Measurements from ENCODE around the gene YTHDF2.

- TF ChIP-seq, protein P1, sequence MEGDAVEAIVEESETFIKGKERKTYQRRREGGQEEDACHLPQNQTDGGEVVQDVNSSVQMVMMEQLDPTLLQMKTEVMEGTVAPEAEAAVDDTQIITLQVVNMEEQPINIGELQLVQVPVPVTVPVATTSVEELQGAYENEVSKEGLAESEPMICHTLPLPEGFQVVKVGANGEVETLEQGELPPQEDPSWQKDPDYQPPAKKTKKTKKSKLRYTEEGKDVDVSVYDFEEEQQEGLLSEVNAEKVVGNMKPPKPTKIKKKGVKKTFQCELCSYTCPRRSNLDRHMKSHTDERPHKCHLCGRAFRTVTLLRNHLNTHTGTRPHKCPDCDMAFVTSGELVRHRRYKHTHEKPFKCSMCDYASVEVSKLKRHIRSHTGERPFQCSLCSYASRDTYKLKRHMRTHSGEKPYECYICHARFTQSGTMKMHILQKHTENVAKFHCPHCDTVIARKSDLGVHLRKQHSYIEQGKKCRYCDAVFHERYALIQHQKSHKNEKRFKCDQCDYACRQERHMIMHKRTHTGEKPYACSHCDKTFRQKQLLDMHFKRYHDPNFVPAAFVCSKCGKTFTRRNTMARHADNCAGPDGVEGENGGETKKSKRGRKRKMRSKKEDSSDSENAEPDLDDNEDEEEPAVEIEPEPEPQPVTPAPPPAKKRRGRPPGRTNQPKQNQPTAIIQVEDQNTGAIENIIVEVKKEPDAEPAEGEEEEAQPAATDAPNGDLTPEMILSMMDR (conservative IDR thresholded peaks at IDR 0.05 in 1 of 2, IDR thresholded peaks at IDR 0.05 in 1 of 2; ENCODE audit: extremely low read depth in 1 of 2, insufficient read depth in 1 of 2, low read depth in 1 of 2, low read length in 2 of 2) = no peak
- no peak for TF ChIP-seq EZH2 (IDR thresholded peaks at IDR 0.05; ENCODE audit: borderline replicate concordance, low read length)
These were observed 67.3 kb downstream of the YTHDF2 start for GRCh38 chr1:28804071-28804470.

Measured in mammary epithelial cell (primary cell).